Measurements from ENCODE around the gene MORN2.

The MORN2 gene

DNA sequence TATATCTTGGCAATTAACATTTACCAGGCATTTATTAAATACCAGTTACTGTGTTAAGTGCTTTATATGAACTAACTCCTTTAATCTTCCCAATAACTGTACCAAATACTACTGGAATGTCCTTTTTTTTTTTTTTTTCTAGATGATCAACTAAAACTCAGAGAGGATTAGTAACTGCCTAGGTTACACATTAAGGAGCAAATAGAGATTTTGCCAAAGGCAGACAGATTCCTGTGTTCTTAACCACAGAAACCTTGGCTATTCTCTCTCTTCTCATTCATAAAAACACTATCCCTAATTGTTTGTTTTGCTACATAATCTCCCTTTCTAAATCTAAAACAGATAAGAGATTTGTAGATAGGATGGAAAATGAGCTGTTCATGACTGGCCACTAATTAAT, 13.3 kb upstream of the MORN2 start:
- TF ChIP-seq, protein P1, sequence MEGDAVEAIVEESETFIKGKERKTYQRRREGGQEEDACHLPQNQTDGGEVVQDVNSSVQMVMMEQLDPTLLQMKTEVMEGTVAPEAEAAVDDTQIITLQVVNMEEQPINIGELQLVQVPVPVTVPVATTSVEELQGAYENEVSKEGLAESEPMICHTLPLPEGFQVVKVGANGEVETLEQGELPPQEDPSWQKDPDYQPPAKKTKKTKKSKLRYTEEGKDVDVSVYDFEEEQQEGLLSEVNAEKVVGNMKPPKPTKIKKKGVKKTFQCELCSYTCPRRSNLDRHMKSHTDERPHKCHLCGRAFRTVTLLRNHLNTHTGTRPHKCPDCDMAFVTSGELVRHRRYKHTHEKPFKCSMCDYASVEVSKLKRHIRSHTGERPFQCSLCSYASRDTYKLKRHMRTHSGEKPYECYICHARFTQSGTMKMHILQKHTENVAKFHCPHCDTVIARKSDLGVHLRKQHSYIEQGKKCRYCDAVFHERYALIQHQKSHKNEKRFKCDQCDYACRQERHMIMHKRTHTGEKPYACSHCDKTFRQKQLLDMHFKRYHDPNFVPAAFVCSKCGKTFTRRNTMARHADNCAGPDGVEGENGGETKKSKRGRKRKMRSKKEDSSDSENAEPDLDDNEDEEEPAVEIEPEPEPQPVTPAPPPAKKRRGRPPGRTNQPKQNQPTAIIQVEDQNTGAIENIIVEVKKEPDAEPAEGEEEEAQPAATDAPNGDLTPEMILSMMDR (IDR thresholded peaks at IDR 0.05) = no peak
- no peaks in the 10 kb centered on the region for H3K9me3 ChIP-seq
- H3K27ac ChIP-seq = no peak overlapping the region
- H3K4me1 ChIP-seq (ENCODE audit: control insufficient read depth in 1 of 2, insufficient read depth in 1 of 2, low read depth in 1 of 2, low read length in 1 of 2) = no peaks in the 10 kb centered on the region
- no peak overlapping the region for H3K4me3 ChIP-seq (ENCODE audit: low read depth in 1 of 2, low read length in 1 of 2)
- H3K36me3 ChIP-seq = peaks cover 13% of the 10 kb centered on the region
- H3K27me3 ChIP-seq = no peaks in the 10 kb centered on the region

DNA sequence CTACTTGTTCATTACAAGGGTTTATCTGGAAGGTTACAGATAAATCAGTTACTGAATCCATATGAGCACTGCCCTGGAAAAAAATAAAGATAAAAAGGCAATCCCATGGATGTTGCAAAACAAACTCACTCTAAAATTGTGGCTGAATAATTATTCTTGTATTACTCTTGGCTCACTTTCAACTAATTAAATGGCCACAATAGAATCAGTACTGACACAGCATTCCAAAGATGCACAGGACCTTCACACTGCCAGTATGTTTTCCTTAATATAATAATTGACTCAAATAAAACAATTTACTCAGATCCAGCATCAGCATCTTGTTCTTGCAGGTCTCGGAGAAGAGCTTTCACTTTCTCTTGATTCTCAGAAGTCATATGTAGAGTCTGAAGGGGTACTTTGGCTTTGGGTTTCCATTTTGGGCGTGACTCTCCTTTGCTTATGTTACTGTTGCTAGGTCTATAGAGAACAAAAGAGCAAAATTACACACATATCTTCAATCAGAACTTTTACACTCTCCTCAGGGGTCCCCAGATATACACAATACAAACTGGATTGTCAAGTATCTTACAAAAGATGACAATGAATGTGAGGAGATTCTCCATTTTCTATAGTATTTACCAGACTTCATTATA, 12.6 kb upstream of the MORN2 start:
- Histone ChIP-seq H3K27ac (no peak overlapping the region), H3K9me3 (no peaks in the 10 kb centered on the region), H3K4me1 (ENCODE audit: control insufficient read depth in 1 of 2, insufficient read depth in 1 of 2, low read depth in 1 of 2, low read length in 1 of 2) (no peaks in the 10 kb centered on the region), H3K27me3 (no peaks in the 10 kb centered on the region), H3K4me3 (ENCODE audit: low read depth in 1 of 2, low read length in 1 of 2) (no peak overlapping the region), H3K36me3 (peaks cover 9% of the 10 kb centered on the region)
- TF ChIP-seq, protein P1 (IDR thresholded peaks at IDR 0.05) = no peak

DNA sequence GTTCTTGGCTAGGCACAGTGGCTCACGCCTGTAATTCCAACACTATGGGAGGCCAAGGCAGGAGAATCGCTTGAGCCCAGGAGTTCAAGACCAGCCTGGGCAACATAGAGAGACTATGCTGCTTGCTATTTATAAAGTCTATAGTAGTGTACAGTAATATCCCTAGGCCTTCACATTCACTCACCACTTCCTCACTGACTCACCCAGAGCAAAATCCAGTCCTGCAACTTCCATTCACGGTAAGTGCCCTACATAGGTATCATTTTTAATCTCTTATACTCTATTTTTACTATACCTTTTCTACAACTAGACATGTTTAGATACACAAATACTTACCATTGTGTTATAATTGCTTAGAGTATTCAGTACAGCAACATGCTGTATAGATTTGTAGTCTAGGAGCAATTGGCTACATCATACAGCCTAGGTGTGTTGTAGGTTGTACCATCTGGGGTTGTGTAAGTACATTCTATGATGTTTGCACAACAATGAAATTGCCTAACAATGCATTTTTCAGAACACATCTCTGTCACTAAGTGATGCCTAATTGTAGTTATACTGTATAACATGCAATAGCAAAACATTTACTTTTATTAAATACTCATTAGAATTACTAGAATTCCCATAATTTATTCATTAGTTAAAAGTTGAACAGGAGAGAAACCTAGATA, 8.9 kb upstream of the MORN2 start:
- no peaks in the 10 kb centered on the region for H3K36me3 ChIP-seq
- H3K4me3 ChIP-seq (ENCODE audit: low read depth in 1 of 2, low read length in 1 of 2) = no peak overlapping the region
- no peaks in the 10 kb centered on the region for H3K9me3 ChIP-seq
- H3K4me1 ChIP-seq (ENCODE audit: control insufficient read depth in 1 of 2, insufficient read depth in 1 of 2, low read depth in 1 of 2, low read length in 1 of 2) = no peaks in the 10 kb centered on the region
- no peak overlapping the region for H3K27ac ChIP-seq
- no peaks in the 10 kb centered on the region for H3K27me3 ChIP-seq
- TF ChIP-seq, protein P1 (IDR thresholded peaks at IDR 0.05) = no peak

DNA sequence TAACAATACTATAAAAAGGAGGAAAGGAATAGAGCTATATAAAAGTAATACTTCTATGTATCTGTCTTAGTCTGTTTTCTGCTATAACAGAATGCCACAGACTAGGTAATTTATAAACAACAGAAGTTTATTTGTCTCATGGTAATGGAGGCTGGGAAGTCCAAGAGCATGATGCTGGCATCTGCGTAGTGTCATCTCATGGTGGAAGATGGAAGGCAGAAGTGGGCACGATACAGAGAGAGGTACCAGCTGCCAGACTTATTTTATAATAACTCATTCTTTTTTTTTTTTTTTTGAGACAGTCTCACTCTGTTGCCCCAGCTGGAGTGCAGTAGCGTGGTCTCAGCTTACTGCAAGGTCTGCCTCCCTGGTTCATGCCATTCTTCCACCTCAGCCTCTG, 4.3 kb upstream of the MORN2 start:
- Histone ChIP-seq H3K27me3 (no peaks in the 10 kb centered on the region), H3K36me3 (no peaks in the 10 kb centered on the region), H3K4me1 (ENCODE audit: control insufficient read depth in 1 of 2, insufficient read depth in 1 of 2, low read depth in 1 of 2, low read length in 1 of 2) (peaks cover 10% of the 10 kb centered on the region in 2 experiments), H3K27ac (no peak overlapping the region), H3K9me3 (no peaks in the 10 kb centered on the region), H3K4me3 (ENCODE audit: low read depth in 1 of 2, low read length in 1 of 2) (no peak overlapping the region)
- TF ChIP-seq, protein P1 (IDR thresholded peaks at IDR 0.05) = no peak

DNA sequence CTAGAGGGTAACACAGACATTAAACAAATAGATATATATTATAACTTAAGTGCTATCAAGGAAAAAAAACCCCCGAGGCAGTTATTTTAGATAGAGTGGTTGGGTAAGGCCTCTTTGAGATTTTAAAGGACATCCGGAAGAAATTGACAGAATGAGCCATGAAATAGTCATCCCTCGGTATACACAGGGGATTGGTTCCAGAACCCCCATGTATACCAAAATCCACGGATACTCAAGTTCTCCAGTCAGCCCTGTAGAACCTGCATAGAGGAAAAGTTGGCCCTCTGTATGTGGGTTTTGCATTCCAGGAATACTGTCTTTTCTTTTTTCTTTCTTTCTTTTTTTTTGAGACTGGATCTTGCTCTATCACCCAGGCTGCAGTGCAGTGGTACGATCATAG, 2.0 kb upstream of the MORN2 start:
- H3K27me3 ChIP-seq = no peaks in the 10 kb centered on the region
- H3K36me3 ChIP-seq = no peaks in the 10 kb centered on the region
- no peaks in the 10 kb centered on the region for H3K9me3 ChIP-seq
- no peak overlapping the region for H3K4me3 ChIP-seq (ENCODE audit: low read depth in 1 of 2, low read length in 1 of 2)
- H3K27ac ChIP-seq = no peak overlapping the region
- TF ChIP-seq, protein P1 (IDR thresholded peaks at IDR 0.05) = no peak
- H3K4me1 ChIP-seq (ENCODE audit: control insufficient read depth in 1 of 2, insufficient read depth in 1 of 2, low read depth in 1 of 2, low read length in 1 of 2) = peaks cover 10 to 11% of the 10 kb centered on the region in 2 experiments
